ENCODE results near the gene CRHR2.

DNA sequence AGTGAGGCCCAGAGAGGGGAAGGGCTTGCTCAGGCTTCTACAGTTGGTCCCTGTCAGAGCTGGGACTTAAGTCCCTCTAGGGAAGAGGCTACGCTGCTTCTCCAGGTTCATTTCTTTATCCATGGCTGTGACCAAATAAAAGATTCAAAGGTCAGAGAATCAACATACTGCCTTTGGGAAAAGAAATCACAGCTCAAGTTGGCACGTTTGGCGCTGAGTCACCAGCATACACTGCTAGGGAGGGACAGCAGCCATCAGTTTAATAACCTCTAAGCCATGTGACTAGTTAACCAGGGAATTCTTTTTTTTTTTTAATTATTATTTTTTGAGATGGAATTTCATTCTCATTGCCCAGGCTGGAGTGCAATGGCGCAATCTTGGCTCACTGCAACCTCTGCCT is 28.4 kb upstream of the CRHR2 start:
- TF ChIP-seq, protein P1, sequence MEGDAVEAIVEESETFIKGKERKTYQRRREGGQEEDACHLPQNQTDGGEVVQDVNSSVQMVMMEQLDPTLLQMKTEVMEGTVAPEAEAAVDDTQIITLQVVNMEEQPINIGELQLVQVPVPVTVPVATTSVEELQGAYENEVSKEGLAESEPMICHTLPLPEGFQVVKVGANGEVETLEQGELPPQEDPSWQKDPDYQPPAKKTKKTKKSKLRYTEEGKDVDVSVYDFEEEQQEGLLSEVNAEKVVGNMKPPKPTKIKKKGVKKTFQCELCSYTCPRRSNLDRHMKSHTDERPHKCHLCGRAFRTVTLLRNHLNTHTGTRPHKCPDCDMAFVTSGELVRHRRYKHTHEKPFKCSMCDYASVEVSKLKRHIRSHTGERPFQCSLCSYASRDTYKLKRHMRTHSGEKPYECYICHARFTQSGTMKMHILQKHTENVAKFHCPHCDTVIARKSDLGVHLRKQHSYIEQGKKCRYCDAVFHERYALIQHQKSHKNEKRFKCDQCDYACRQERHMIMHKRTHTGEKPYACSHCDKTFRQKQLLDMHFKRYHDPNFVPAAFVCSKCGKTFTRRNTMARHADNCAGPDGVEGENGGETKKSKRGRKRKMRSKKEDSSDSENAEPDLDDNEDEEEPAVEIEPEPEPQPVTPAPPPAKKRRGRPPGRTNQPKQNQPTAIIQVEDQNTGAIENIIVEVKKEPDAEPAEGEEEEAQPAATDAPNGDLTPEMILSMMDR (IDR thresholded peaks at IDR 0.05) = no peak
- TF ChIP-seq POLR2A (IDR thresholded peaks at IDR 0.05) = no peak
